ENCODE data around the gene FAM174B. TPM values are rescaled to one million over a fixed set of nuclear protein-coding genes. Genes with fewer than 3 reads are reported as not detected.

Gene FAM174B
- total and polyA plus RNA-seq, 2 donors (not counting 1 experiment from before 2014, with no cell fraction given) = 0.03 to 1.9 TPM

- Mint-ChIP-seq H3K27me3 (peaks cover 7% of the 10 kb centered on the region), H3K4me3 (no peak overlapping the region), H3K4me1 (no peaks in the 10 kb centered on the region), H3K27ac (no peak overlapping the region), H3K9me3 (ENCODE audit: insufficient read depth) (no peaks in the 10 kb centered on the region)
- WGBS (ENCODE audit: insufficient coverage) = 38% methylated on average over 4 of the region's 11 CpGs
- Histone ChIP-seq H3K4me2 (replicated peaks; ENCODE audit: low read depth, low read length, poor library complexity, severe bottlenecking) (no peak overlapping the region), H3K27ac (ENCODE audit: low read length in 2 of 2) (no peak overlapping the region), H3K36me3 (replicated peaks in 1 of 2; ENCODE audit: control extremely low read depth in 1 of 2, control insufficient read depth in 1 of 2, extremely low read depth in 1 of 2, insufficient read depth in 2 of 2, low read length in 1 of 2) (no peaks in the 10 kb centered on the region), H3K79me2 (ENCODE audit: control insufficient read depth, insufficient read depth, low read length) (no peaks in the 10 kb centered on the region), H4K20me1 (ENCODE audit: control insufficient read depth, insufficient read depth, low read length, poor library complexity, severe bottlenecking) (no peaks in the 10 kb centered on the region), H3K9ac (ENCODE audit: low read length) (no peak overlapping the region), H3K27me3 (replicated peaks in 1 of 4; ENCODE audit: control extremely low read depth in 1 of 4, control insufficient read depth in 3 of 4, insufficient read depth in 4 of 4, low read length in 3 of 4) (no peaks in the 10 kb centered on the region), H3K4me3 (ENCODE audit: control extremely low read depth in 1 of 5, extremely low read depth in 1 of 5, insufficient read depth in 1 of 5, low read depth in 2 of 5, low read length in 4 of 5) (no peak overlapping the region), H3K9me3 (ENCODE audit: control extremely low read depth in 1 of 3, control insufficient read depth in 2 of 3, insufficient read depth in 1 of 3, low read length in 2 of 3) (peaks cover 0 to 9% (median 0%) of the 10 kb centered on the region in 3 donors), H2AFZ (ENCODE audit: insufficient read depth, low read depth, low read length, poor library complexity, severe bottlenecking) (no peak overlapping the region), H3K4me1 (ENCODE audit: control insufficient read depth in 2 of 2, insufficient read depth in 2 of 2, low read length in 2 of 2) (no peaks in the 10 kb centered on the region)
- intact Hi-C loops (cut with micrococcal nuclease) = no loop called here
- POLR2A ChIA-PET = no interaction called here
- ATAC-seq (ENCODE audit: low read depth) (no peak), DNase-seq (no peak)
- CTCF ChIA-PET = no interaction called here
- TF ChIP-seq EZH2 (IDR thresholded peaks at IDR 0.05; ENCODE audit: borderline replicate concordance, insufficient read depth, low read depth, low read length, poor library complexity, severe bottlenecking) = no peak
- TF ChIP-seq CTCF (IDR thresholded peaks at IDR 0.05) = no peak
These were observed 25.5 kb downstream of the FAM174B start for GRCh38 chr15:92629975-92630626.

- ChIA-PET CTCF (no interaction called here), POLR2A (no interaction called here)
- H3K9me3 Mint-ChIP-seq (ENCODE audit: insufficient read depth) = no peaks in the 10 kb centered on the region
- no peak overlapping the region for H3K4me2 ChIP-seq (replicated peaks; ENCODE audit: low read depth, low read length, poor library complexity, severe bottlenecking)
- H3K4me3 Mint-ChIP-seq = no peak overlapping the region
- no peaks in the 10 kb centered on the region for H3K79me2 ChIP-seq (ENCODE audit: control insufficient read depth, insufficient read depth, low read length)
- H3K27ac Mint-ChIP-seq = no peak overlapping the region
- no peaks in the 10 kb centered on the region for H4K20me1 ChIP-seq (ENCODE audit: control insufficient read depth, insufficient read depth, low read length, poor library complexity, severe bottlenecking)
- H2AFZ ChIP-seq (ENCODE audit: insufficient read depth, low read depth, low read length, poor library complexity, severe bottlenecking) = no peak overlapping the region
- H3K27me3 Mint-ChIP-seq = peaks cover 4% of the 10 kb centered on the region
- no peak overlapping the region for H3K4me3 ChIP-seq (ENCODE audit: control extremely low read depth in 1 of 5, extremely low read depth in 1 of 5, insufficient read depth in 1 of 5, low read depth in 2 of 5, low read length in 4 of 5)
- no peak overlapping the region for H3K9ac ChIP-seq (ENCODE audit: low read length)
- intact Hi-C loops (cut with micrococcal nuclease) = no loop called here
- ATAC-seq (ENCODE audit: low read depth) = no peak
- DNase-seq = no peak
- H3K4me1 Mint-ChIP-seq = no peaks in the 10 kb centered on the region
- H3K27ac ChIP-seq (ENCODE audit: low read length in 2 of 2) = no peak overlapping the region
- H3K4me1 ChIP-seq (ENCODE audit: control insufficient read depth in 2 of 2, insufficient read depth in 2 of 2, low read length in 2 of 2) = no peaks in the 10 kb centered on the region
- 95% methylated on average over 3 of the region's 11 CpGs for WGBS (ENCODE audit: insufficient coverage)
- H3K27me3 ChIP-seq (replicated peaks in 1 of 4; ENCODE audit: control extremely low read depth in 1 of 4, control insufficient read depth in 3 of 4, insufficient read depth in 4 of 4, low read length in 3 of 4) = no peaks in the 10 kb centered on the region
- no peak for TF ChIP-seq CTCF (IDR thresholded peaks at IDR 0.05)
- no peak for TF ChIP-seq EZH2 (IDR thresholded peaks at IDR 0.05; ENCODE audit: borderline replicate concordance, insufficient read depth, low read depth, low read length, poor library complexity, severe bottlenecking)
- H3K36me3 ChIP-seq (replicated peaks in 1 of 2; ENCODE audit: control extremely low read depth in 1 of 2, control insufficient read depth in 1 of 2, extremely low read depth in 1 of 2, insufficient read depth in 2 of 2, low read length in 1 of 2) = no peaks in the 10 kb centered on the region
- peaks cover 0 to 9% (median 0%) of the 10 kb centered on the region in 3 donors for H3K9me3 ChIP-seq (ENCODE audit: control extremely low read depth in 1 of 3, control insufficient read depth in 2 of 3, insufficient read depth in 1 of 3, low read length in 2 of 3)
These were observed 26.1 kb downstream of the FAM174B start for GRCh38 chr15:92629276-92629974.
